Pancreas (tissue), 10 donors: ENCODE data around the gene HIVEP3. TPM values are rescaled to one million over a fixed set of nuclear protein-coding genes. Genes with fewer than 3 reads are reported as not detected.

Experiments used
- ATAC-seq, 4 donors: fragments of 200-7000 bp; cut with Tn5 transposase; one replicate each; pipeline versions ENCODE4 v1.8.0 to v1.9.1; 2020; ENCODE audit warnings: mild to moderate bottlenecking in 4 of 4, moderate library complexity in 4 of 4
- DNase-seq, 6 donors: peaks; one replicate each; pipeline ENCODE4 v3.0.0-alpha.2; 2020
- FAIRE-seq: peaks from 2 replicates; lab custom pipeline; 2012; peaks lifted over from hg19 to GRCh38; lab: Jason Lieb, UNC
- H3K27ac ChIP-seq, 4 donors: fragments of 200-600 bp; sonication (generic); 1 replicate in 3 of 4; 2 replicates in 1 of 4; pipeline versions ENCODE4 v1.5.0 to v1.8.0; 2020
- H3K27me3 ChIP-seq, 4 donors: fragments of 200-600 bp; one replicate each; pipeline ENCODE4 v1.8.0; 2021
- H3K36me3 ChIP-seq, 3 donors: fragments of 200-600 bp; sonication (generic) in 1 of 3; one replicate each; pipeline versions ENCODE4 v1.5.0 to v1.8.0; 2020 to 2021
- H3K4me1 ChIP-seq, 3 donors: fragments of 200-600 bp; one replicate each; pipeline ENCODE4 v1.8.0; 2021
- H3K4me3 ChIP-seq, 4 donors: fragments of 200-600 bp; sonication (generic) in 2 of 4; one replicate each; pipeline versions ENCODE4 v1.5.0 to v1.8.0; 2020 to 2021
- H3K9me3 ChIP-seq, 4 donors: fragments of 200-600 bp; one replicate each; pipeline ENCODE4 v1.8.0; 2021
- CTCF ChIP-seq, 4 donors: fragments of 200-600 bp; sonication (generic) in 3 of 4; IDR thresholded peaks; one replicate each; pipeline versions ENCODE4 v1.5.0 to v1.8.0; 2021; ENCODE audit warnings: antibody characterized with exemption in 4 of 4
- WGBS, 2 donors: extraction: QIAGEN DNeasy Blood & Tissue Kit; methylation state at CpG; one replicate each; pipeline ENCODE4 v1.1.7; 2013; 5-methylcytosine and 5-hydroxymethylcytosine counted together
- intact Hi-C, 3 donors: fragments of 100-400 bp; cut with DNase I; formaldehyde crosslinking; loops; one replicate each; pipeline versions ENCODE4 v1.11.1 to v1.14.2; 2022
- polyA plus RNA-seq, 2 donors: library from polyadenylated mRNA; stranded (reverse); fragments of 200-250 nt; gene quantifications; one replicate each; pipeline ENCODE4 v1.2.3, GENCODE V29; 2013
- total RNA-seq, 6 donors: library from RNA; stranded (reverse); fragmentation: NEBNext Ultra II Directional in 4 of 6; extraction: Animal tissue kit (Norgen Biotek cat#: 25700) in 4 of 6; gene quantifications; one replicate each; pipeline versions ENCODE4 v1.2.1 to v1.2.4, GENCODE V29; 2021 to 2023
- donor health status: healthy with polysubstance abuse.
- donor health status: DM: no; HTN: no; CAD: no; lungs with moderate emphysema.
- donor health status: DM: no; HTN: no; CAD: no.
- donor health status: control.
- donor health status: control.
- donor health status: Bipolar disorder and iron deficiency.
- donor health status: DM: yes; HTN: yes; CAD: no.
- donor health status: DM: no; HTN: no; CAD: no.
- donor health status: DM: no; HTN: no; CAD: no.
- donor health status: DM: yes; HTN: yes; CAD: no.

The HIVEP3 gene
- total and polyA plus RNA-seq, 8 donors = 2.7 to 5.0 (median 3.1) TPM

DNA sequence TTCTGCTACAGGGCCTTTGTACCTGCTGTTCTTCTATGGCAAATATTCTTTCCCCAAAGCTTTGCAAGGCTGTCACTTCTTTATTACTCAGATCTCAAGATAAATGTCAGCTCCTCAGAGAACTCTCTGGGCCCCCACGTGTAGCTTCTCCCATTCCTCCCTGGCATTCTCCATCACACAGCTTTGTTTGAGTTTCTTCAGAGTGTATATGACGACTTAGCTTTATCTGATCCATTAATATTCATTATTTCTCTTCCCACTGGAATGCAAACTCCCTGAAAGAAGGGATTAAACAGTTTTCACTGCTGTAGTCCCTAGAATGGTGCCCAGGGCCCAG, 259.6 kb downstream of the HIVEP3 start:
- intact Hi-C loops = no loop called here
- H3K36me3 ChIP-seq = no peaks in the 10 kb centered on the region
- DNase-seq = no peak

GRCh38 chr1:41658431-41659158, 260.1 kb downstream of the HIVEP3 start:
- no peak for FAIRE-seq
- Histone ChIP-seq H3K9me3 (no peaks in the 10 kb centered on the region), H3K27me3 (no peaks in the 10 kb centered on the region), H3K4me1 (peaks cover 0 to 5% (median 0%) of the 10 kb centered on the region in 3 donors), H3K27ac (no peak overlapping the region), H3K36me3 (no peaks in the 10 kb centered on the region), H3K4me3 (no peak overlapping the region)
- intact Hi-C loops = no loop called here
- no peak for TF ChIP-seq CTCF (IDR thresholded peaks at IDR 0.05)
- ATAC-seq = no peak
- WGBS, 2 donors = 91 to 92% methylated on average over 12 of the region's 12 CpGs
- no peak for DNase-seq

More for the DNA sequence above, 259.6 kb downstream of the HIVEP3 start:
- no peak for TF ChIP-seq CTCF (IDR thresholded peaks at IDR 0.05)
- Histone ChIP-seq H3K4me3 (no peak overlapping the region), H3K4me1 (peaks cover 0 to 5% (median 0%) of the 10 kb centered on the region in 3 donors), H3K27me3 (no peaks in the 10 kb centered on the region), H3K9me3 (no peaks in the 10 kb centered on the region), H3K27ac (no peak overlapping the region)
- 80 to 82% methylated on average over 2 of the region's 2 CpGs for WGBS, 2 donors
- ATAC-seq = no peak
- FAIRE-seq = no peak

GRCh38 chr1:41657679-41658295, 260.9 kb downstream of the HIVEP3 start:
- WGBS, 2 donors = 93 to 94% methylated on average over 7 of the region's 7 CpGs
- peaks cover 0 to 5% (median 0%) of the 10 kb centered on the region in 3 donors for H3K4me1 ChIP-seq
- FAIRE-seq (no peak), DNase-seq (no peak), ATAC-seq (no peak)
- no peaks in the 10 kb centered on the region for H3K9me3 ChIP-seq
- H3K36me3 ChIP-seq = no peaks in the 10 kb centered on the region
- H3K4me3 ChIP-seq = no peak overlapping the region
- no peaks in the 10 kb centered on the region for H3K27me3 ChIP-seq
- no peak overlapping the region for H3K27ac ChIP-seq
- TF ChIP-seq CTCF (IDR thresholded peaks at IDR 0.05) = no peak
- intact Hi-C loops = no loop called here

- no peaks in the 10 kb centered on the region for H3K9me3 ChIP-seq
- intact Hi-C loops = no loop called here
- no peak for FAIRE-seq
- no peaks in the 10 kb centered on the region for H3K27me3 ChIP-seq
- H3K27ac ChIP-seq = no peak overlapping the region
- H3K4me1 ChIP-seq = peaks cover 0 to 5% (median 0%) of the 10 kb centered on the region in 3 donors
- DNase-seq = no peak
- ATAC-seq = no peak
- H3K4me3 ChIP-seq = no peak overlapping the region
- no peak for TF ChIP-seq CTCF (IDR thresholded peaks at IDR 0.05)
- WGBS, 2 donors = 88 to 90% methylated on average over 9 of the region's 9 CpGs
- H3K36me3 ChIP-seq = no peaks in the 10 kb centered on the region
Measured at GRCh38 chr1:41656825-41657500, 261.8 kb downstream of the HIVEP3 start.
